GM12892 (cell line): ENCODE results near the gene CASQ2.

Source experiments
- POLR2A ChIP-seq: IDR thresholded peaks from 2 replicates; pipeline ENCODE4 v1.6.1; 2011; ENCODE audit warnings: low read depth, low read length, control low read depth
- TAF1 ChIP-seq: IDR thresholded peaks from 2 replicates; pipeline ENCODE4 v1.6.1; 2011; ENCODE audit warnings: low read depth, mild to moderate bottlenecking, control low read depth, low read length, borderline replicate concordance

- TF ChIP-seq TAF1 (no peak), POLR2A (no peak)
Measured at GRCh38 chr1:115783311-115783710, 14.8 kb upstream of the CASQ2 start.
